SK-N-SH treated with all-trans-retinoic acid at 6 μM for 48 hours (cell line): ENCODE data around the gene CDC42BPG.

Source experiments
- GLIS3 ChIP-seq: fragments of 250-450 bp; sonication (Bioruptor Pico); IDR thresholded peaks from 2 replicates; pipeline ENCODE4 v1.5.0; 2020; ENCODE audit warnings: mild to moderate bottlenecking, moderate library complexity
- OSR1 ChIP-seq: fragments of 250-450 bp; sonication (Bioruptor Pico); IDR thresholded peaks from 2 replicates; pipeline ENCODE4 v1.8.0; 2022; ENCODE audit warnings: moderate library complexity, mild to moderate bottlenecking, inconsistent platforms
- TOX ChIP-seq: fragments of 250-450 bp; sonication (Bioruptor Pico); IDR thresholded peaks from 2 replicates; pipeline ENCODE4 v1.8.0; 2021; ENCODE audit warnings: mild to moderate bottlenecking, moderate library complexity, borderline replicate concordance
- TF ChIP-seq, protein P1 (sequence below): fragments of 250-450 bp; sonication (Bioruptor Pico); IDR thresholded peaks from 2 replicates; pipeline ENCODE4 v1.5.1; 2020; ENCODE audit warnings: low read depth, mild to moderate bottlenecking, moderate library complexity

DNA sequence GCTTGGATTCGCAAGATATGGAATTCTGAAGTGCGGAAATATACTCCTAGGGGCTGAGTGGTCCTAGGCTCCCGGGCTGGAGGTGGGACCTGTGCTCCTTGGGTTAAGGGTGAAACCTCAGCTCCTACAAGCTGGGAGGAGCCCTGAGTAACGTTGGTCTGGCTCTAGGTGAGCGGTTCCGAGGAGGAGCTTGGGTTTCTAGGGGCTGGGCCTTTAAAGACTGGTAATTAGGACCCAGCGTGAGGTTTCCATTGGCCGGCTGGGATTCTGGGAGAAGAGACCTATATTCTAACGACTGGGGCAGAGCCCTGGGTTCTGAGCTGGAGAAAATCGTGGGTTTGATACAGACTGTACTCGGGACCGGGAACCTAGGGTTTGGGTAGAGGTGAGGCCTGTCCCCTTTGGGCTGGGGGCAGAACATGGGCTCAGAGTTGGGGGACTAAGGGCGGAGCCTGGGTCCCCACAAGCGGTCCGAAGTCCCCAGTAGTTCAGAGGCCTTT, 40.6 kb downstream of the CDC42BPG start:
- TF ChIP-seq GLIS3 (CRISPR knock-in tag) (no peak), OSR1 (no peak), TOX (CRISPR knock-in tag) (no peak)
- TF ChIP-seq, protein P1, sequence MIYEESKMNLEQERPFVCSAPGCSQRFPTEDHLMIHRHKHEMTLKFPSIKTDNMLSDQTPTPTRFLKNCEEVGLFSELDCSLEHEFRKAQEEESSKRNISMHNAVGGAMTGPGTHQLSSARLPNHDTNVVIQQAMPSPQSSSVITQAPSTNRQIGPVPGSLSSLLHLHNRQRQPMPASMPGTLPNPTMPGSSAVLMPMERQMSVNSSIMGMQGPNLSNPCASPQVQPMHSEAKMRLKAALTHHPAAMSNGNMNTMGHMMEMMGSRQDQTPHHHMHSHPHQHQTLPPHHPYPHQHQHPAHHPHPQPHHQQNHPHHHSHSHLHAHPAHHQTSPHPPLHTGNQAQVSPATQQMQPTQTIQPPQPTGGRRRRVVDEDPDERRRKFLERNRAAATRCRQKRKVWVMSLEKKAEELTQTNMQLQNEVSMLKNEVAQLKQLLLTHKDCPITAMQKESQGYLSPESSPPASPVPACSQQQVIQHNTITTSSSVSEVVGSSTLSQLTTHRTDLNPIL = no peak
